A549 (cell line): ENCODE data around the gene RPL32.
"Not testable (repeated sequence)": the region's sequence is repeated elsewhere in the genome, so short reads cannot be mapped to it uniquely, and the experiment has no call there.

Experiments
- CBX8 ChIP-seq: fragments of 200-600 bp; sonication (generic); IDR thresholded peaks from 2 replicates; pipeline ENCODE4 v1.6.1; 2016
- CTCF ChIP-seq: fragments of >200 bp; sonication (Bioruptor Twin); formaldehyde crosslinking; IDR thresholded peaks from 3 replicates; pipeline ENCODE4 v1.5.1; 2016
- EP300 ChIP-seq, 2 experiments: fragments of >200 bp; sonication (Bioruptor Twin); formaldehyde crosslinking; IDR thresholded peaks; 2 replicates in 1 of 2; 3 replicates in 1 of 2; pipeline ENCODE4 v1.6.1; 2016 to 2017
- HDAC2 ChIP-seq: fragments of 200-600 bp; sonication (generic); IDR thresholded peaks from 2 replicates; pipeline ENCODE4 v1.6.1; 2016
- JUN ChIP-seq, 2 experiments: fragments of >200 bp; sonication (Bioruptor Twin); formaldehyde crosslinking; IDR thresholded peaks; 2 replicates in 1 of 2; 3 replicates in 1 of 2; pipeline ENCODE4 v1.6.1; 2016 to 2017
- KDM5A ChIP-seq: fragments of 200-600 bp; sonication (generic); IDR thresholded peaks from 2 replicates; pipeline ENCODE4 v1.6.1; 2016; ENCODE audit warnings: antibody characterized with exemption, mild to moderate bottlenecking
- MAFK ChIP-seq: fragments of 450-650 bp; IDR thresholded peaks from 2 replicates; pipeline ENCODE4 v1.6.1; 2014; ENCODE audit not compliant: partially characterized antibody
- POLR2A ChIP-seq: IDR thresholded peaks from 2 replicates; pipeline ENCODE4 v1.6.1; 2012; ENCODE audit warnings: mild to moderate bottlenecking, low read length
- REST ChIP-seq: fragments of 200-600 bp; sonication (generic); IDR thresholded peaks from 2 replicates; pipeline ENCODE4 v1.6.1; 2016; ENCODE audit warnings: antibody characterized with exemption, mild to moderate bottlenecking, moderate library complexity
- USF2 ChIP-seq: fragments of 450-650 bp; IDR thresholded peaks from 2 replicates; pipeline ENCODE4 v1.6.1; 2014; ENCODE audit warnings: antibody characterized with exemption
- TF ChIP-seq, protein P1 (sequence below): fragments of 150-350 bp; IDR thresholded peaks from 2 replicates; pipeline ENCODE4 v1.6.1; 2014; ENCODE audit warnings: low read depth, mild to moderate bottlenecking, low read length
- TF ChIP-seq, protein P2 (sequence below): IDR thresholded peaks from 2 replicates; pipeline ENCODE4 v1.6.1; 2012

DNA sequence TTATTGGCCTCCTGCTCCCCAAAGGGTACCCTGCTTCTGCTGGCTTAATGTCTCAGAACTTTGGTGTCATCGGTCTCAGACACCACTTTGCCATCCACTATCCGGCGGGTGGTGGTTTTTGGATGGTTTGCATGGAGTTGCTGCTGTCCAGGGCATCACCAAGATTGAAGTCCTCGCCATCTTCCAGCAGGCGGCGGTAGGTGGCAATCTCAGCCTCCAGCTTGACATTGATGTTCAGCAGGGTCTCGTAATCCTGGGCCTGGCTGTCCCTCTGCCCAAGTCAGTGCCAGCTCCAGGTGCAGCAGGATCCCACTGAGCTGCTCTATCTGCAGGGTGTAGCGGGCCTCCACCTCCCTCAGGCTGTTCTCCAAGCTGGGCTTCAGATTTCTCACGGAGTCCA, 54.0 kb downstream of the RPL32 start:
- not testable (repeated sequence) for TF ChIP-seq CBX8; POLR2A; JUN (IDR thresholded peaks at IDR 0.05); KDM5A; MAFK; USF2; HDAC2; REST; EP300 (IDR thresholded peaks at IDR 0.05)
- peak; percentile 21; the same call in 1 of the 3 replicates for TF ChIP-seq CTCF
- TF ChIP-seq, protein P1, sequence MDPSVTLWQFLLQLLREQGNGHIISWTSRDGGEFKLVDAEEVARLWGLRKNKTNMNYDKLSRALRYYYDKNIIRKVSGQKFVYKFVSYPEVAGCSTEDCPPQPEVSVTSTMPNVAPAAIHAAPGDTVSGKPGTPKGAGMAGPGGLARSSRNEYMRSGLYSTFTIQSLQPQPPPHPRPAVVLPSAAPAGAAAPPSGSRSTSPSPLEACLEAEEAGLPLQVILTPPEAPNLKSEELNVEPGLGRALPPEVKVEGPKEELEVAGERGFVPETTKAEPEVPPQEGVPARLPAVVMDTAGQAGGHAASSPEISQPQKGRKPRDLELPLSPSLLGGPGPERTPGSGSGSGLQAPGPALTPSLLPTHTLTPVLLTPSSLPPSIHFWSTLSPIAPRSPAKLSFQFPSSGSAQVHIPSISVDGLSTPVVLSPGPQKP, result not testable (repeated sequence)
- TF ChIP-seq, protein P2, sequence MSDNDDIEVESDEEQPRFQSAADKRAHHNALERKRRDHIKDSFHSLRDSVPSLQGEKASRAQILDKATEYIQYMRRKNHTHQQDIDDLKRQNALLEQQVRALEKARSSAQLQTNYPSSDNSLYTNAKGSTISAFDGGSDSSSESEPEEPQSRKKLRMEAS, result not testable (repeated sequence)
